GM12891 (cell line): ENCODE measurements around the gene ATXN7L3B.

Experiments
- POLR2A ChIP-seq: IDR thresholded peaks from 2 replicates; pipeline ENCODE4 v1.6.1; 2011; ENCODE audit warnings: low read depth, low read length, control low read depth
- SPI1 ChIP-seq: IDR thresholded peaks from 2 replicates; pipeline ENCODE4 v1.6.1; 2011; ENCODE audit warnings: low read depth, low read length, control low read depth
- TAF1 ChIP-seq: IDR thresholded peaks from 2 replicates; pipeline ENCODE4 v1.6.1; 2011; ENCODE audit warnings: low read depth, low read length, control low read depth

DNA sequence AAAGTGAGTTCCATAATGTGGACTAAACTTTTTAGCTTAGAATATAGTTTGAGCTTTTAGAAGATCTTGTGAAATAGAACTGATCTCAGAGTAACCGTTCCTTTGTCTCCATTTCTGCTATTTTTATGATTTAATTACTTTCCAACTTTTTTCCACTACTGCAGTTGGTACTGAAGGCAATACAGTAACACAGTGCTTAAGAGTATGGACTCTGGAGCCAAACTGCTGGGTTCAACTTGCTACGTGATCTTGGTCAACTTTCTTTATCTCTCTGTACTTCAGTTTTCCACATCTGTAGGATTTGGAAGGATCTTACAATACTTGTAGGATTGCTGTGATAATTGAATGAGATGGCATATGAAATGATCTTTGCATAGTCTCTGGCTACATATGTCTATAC is 40.9 kb downstream of the ATXN7L3B start:
- TF ChIP-seq TAF1 (no peak), POLR2A (no peak), SPI1 (no peak)
